ENCODE results near the gene PRPH.
"Not testable (repeated sequence)": the region's sequence is repeated elsewhere in the genome, so short reads cannot be mapped to it uniquely, and the experiment has no call there.

Gene PRPH

GRCh38 chr12:49301760-49302159 is 6.8 kb downstream of the PRPH start:
- DNase-seq = no peak

DNA sequence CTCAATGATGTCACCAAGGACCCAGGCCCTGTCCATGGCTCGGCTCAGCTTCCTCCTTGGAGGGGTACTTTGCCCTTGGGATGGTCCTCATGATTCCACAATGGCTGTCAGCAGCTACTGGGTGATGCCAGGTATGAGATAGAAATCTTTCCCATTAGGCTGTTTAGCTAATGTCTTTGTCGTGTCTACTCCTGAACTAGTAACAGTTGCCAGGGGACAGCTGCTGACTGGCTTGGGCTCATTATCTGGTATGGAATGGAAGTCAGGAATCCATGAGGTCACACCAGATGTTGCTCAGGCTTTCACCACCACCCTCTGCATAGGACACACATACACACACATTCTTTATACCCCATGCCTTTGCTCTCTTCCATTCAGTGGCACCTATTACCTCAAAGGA is 9.2 kb downstream of the PRPH start:
- DNase-seq = no peak

- no peak for DNase-seq
These were observed 11.0 kb downstream of the PRPH start for GRCh38 chr12:49305762-49306510.

DNA sequence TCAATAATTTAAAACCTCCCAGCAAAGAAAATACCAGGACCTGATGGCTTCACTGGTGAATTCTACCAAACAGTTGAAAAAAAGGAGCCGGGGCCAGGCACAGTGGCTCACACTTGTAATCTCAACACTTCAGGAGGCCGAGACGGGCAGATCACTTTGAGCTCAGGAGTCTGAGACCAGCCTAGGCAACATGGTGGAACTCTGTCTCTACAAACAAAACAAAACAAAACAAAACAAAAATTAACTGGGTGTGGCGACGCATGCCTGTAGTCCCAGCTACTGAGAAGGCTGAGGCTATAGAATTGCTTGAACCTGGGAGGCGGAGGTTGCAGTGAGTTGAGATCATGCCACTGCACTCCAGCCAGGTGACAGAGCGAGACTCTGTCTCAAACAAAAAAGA is 14.4 kb downstream of the PRPH start:
- no peak for DNase-seq

DNA sequence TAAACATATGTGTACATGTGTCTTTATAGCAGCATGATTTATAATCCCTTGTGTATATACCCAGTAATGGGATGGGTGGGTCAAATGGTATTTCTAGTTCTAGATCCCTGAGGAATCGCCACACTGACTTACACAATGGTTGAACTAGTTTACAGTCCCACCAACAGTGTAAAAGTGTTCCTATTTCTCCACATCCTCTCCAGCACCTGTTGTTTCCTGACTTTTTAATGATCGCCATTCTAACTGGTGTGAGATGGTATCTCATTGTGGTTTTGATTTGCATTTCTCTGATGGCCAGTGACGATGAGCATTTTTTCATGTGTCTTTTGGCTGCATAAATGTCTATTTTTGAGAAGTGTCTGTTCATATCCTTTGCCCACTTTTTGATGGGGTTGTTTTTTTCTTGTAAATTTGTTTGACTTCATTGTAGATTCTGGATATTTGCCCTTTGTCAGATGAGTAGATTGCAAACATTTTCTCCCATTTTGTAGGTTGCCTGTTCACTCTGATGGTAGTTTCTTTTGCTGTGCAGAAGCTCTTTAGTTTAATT is 15.6 kb downstream of the PRPH start:
- not testable (repeated sequence) for DNase-seq

- DNase-seq = no peak
These were observed 19.9 kb downstream of the PRPH start for GRCh38 chr12:49314811-49315210.

DNA sequence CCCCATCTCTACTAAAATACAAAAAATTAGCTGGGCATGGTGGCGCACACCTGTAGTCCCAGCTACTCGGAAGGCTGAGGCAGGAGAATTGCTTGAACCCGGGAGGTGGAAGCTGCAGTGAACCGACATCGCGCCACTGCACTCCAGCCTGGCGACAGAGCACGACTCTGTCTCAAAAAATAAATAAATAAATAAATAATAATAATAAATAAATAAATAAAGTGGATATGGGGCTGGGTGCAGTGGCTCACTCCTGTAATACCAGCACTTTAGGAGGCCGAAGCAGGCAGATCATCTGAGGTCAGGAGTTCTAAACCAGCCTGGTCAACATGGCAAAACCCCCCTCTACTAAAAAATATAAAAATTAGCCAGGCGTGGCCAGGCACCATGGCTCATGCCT is 22.2 kb downstream of the PRPH start:
- not testable (repeated sequence) for DNase-seq

GRCh38 chr12:49320411-49321103 is 25.6 kb downstream of the PRPH start:
- not testable (repeated sequence) for DNase-seq

- no peak for DNase-seq
These were observed 27.4 kb downstream of the PRPH start for GRCh38 chr12:49322367-49322707.

DNA sequence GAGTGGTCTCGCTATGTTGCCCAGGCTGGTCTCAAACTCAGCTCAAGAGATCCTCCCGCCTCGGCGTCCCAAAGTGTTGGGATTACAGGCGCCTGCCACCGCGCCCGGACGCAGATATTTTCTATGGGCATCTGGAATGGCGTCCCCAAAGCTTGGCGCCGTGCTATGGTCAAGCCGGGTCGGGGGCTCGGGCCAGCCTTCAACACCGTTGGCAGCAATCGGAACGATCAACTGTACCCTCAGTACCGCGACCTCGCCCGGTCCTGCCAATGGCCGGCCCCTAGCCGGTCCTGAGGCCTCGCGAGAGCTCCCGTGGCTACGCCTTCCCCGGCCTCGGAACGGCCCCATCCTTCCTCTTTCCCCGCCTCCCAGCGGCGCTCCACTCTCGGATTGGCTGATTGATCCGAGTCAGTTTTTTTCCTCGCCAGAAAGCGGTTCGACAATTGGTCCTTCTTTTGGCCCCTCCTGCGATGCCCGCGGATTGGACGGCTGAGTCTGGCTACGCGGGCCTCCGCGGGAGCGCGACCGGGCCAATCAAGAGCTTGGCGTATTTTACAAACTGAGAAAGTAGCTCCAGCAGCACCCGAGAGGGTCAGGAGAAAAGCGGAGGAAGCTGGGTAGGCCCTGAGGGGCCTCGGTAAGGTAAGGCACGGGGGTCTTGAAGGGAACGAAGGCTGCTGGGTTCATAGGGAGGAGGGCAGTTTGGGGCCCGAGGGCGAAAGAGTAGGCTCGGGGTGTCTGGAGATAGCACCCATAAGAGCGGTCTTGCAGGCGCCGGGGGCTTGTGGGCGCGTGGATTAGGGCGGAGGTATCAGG is 28.0 kb downstream of the PRPH start, which contains the start of gene TROAP:
Gene TROAP (plus strand): TSS at position 548 of the 816 bp plus-strand sequence. CDS start 354 bp downstream, outside the sequence.
- DNase-seq = peak; percentile 96

DNA sequence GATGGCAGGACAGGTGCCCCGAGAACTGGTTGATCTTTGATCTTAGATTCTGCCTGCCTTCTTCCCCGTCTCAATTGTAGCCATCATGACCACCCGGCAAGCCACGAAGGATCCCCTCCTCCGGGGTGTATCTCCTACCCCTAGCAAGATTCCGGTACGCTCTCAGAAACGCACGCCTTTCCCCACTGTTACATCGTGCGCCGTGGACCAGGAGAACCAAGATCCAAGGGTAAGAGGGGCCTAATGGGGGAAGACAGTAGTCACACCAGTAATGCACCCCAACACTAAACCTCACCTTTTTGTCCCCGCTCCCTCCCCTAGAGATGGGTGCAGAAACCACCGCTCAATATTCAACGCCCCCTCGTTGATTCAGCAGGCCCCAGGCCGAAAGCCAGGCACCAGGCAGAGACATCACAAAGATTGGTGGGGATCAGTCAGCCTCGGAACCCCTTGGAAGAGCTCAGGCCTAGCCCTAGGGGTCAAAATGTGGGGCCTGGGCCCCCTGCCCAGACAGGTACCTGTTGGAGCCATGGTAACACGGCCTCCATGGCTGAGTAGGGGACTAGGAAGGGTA is 28.7 kb downstream of the PRPH start:
- DNase-seq = no peak

- no peak for DNase-seq
These were observed 30.7 kb downstream of the PRPH start for GRCh38 chr12:49325606-49326005.

GRCh38 chr12:49327368-49327767 is 32.4 kb downstream of the PRPH start:
- DNase-seq = no peak

DNA sequence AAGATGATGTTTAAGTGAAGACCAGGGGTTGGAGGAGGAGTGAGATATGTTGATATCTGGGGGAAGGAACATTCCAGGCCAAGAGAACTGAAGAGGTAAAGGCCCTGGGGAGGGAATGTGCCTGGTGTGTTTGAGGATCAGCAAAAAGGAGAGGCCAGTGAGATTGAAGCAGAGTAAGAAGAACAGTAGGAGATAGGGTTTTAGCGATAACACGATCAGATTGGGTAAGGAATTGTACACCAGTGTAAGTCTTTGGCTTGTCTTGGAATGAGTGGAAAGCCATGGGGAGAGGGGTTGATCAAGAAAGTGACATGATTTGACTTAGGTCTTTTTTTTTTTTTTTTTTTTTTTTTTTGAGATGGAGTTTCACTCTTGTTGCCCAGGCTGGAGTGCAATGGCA is 32.9 kb downstream of the PRPH start:
- no peak for DNase-seq

DNA sequence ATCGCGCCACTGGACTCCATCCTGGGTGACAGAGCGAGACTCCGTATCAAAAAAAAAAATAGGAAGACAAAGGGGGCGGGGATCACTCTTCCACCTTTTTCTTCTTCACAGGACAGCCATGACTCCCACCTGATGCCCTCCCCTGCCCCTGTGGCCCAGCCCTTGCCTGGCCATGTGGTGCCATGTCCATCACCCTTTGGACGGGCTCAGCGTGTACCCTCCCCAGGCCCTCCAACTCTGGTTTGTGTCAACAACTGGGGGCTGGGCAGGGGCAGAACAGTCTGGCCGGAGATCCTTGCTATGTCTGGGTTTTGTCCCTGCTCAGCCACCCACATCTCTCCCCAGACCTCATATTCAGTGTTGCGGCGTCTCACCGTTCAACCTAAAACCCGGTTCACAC is 33.9 kb downstream of the PRPH start:
- no peak for DNase-seq

DNA sequence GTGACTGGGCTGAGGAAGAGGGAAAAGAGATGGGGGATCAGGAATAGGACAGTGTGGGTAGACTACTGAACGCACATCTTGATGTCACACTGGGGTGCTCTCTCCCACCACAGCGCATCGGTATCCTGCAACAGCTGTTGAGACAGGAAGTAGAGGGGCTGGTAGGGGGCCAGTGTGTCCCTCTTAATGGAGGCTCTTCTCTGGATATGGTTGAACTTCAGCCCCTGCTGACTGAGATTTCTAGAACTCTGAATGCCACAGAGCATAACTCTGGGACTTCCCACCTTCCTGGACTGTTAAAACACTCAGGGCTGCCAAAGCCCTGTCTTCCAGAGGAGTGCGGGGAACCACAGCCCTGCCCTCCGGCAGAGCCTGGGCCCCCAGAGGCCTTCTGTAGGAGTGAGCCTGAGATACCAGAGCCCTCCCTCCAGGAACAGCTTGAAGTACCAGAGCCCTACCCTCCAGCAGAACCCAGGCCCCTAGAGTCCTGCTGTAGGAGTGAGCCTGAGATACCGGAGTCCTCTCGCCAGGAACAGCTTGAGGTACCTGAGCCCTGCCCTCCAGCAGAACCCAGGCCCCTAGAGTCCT is 35.2 kb downstream of the PRPH start:
- no peak for DNase-seq

DNA sequence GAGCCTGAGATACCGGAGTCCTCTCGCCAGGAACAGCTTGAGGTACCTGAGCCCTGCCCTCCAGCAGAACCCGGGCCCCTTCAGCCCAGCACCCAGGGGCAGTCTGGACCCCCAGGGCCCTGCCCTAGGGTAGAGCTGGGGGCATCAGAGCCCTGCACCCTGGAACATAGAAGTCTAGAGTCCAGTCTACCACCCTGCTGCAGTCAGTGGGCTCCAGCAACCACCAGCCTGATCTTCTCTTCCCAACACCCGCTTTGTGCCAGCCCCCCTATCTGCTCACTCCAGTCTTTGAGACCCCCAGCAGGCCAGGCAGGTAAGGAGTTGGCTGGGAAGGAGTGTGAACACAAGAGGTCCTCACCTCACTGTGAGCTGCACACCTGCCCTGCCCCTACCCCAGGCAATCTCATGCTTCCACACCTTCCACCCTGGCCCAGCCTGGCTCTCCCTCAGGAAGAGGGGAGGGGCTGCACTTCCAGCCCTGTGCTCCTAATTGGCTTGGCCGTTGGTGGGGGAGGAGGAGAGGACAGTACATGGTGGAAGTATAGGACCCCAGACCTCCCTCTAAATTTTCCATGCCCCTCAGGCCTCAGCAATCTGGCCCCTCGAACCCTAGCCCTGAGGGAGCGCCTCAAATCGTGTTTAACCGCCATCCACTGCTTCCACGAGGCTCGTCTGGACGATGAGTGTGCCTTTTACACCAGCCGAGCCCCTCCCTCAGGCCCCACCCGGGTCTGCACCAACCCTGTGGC is 35.9 kb downstream of the PRPH start:
- no peak for DNase-seq

DNA sequence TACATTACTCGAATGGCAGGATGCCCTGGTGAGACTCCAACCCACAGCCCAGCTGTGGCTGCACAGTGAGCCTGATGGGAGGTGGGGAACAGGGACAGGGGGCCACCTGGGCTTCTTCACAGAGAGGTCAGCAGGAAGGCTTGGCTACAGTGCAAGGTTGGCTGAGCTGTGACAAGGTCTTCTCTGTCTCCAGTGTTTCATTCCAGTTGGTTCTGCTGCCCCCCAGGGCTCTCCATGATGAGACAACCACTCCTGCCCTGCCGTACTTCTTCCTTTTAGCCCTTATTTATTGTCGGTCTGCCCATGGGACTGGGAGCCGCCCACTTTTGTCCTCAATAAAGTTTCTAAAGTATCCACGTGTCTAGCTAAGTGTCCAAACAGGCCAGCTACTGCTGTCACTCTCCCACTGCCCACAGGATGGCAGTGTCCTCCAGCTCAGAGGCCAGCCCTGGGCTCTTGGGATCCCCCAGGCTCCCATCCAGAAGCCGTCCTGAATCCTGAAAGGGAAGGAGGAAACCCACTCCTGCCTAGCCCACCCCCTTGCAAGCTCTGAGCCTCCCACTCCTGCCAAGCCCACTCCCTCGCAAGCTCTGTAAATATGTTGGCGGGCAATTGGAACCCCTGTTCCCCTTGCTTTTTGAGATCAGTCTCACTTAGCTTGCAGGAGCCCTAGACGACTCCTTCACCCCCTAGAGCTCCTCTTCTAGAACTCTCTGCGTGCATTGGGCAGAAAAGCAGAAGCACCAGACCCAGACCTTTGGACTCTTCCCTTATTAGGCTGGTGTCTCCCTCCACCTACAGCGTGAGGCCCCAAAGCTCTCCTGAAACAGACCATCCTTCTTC is 36.7 kb downstream of the PRPH start:
- no peak for DNase-seq

DNA sequence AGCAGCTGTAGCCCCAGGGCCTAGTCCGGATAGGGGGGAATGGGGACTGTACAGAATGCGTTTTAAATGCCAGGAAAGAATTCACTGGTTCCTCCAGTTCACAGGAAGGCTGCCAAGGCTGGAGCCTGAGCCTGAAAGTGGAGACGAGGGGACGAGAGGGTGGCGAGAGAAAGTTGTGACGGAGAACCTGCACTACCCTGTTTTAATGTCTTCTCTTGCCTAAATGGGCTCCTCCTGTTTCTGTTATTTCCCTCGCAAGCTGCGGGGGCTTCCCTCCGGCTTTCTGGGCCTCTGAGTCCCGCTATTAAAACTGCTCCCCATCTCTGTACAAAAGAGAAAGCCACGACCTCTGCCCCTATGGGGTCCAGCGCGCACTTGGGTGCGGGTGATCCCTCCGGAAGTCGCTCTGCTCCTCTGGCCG is 37.5 kb downstream of the PRPH start:
- DNase-seq = no peak

DNA sequence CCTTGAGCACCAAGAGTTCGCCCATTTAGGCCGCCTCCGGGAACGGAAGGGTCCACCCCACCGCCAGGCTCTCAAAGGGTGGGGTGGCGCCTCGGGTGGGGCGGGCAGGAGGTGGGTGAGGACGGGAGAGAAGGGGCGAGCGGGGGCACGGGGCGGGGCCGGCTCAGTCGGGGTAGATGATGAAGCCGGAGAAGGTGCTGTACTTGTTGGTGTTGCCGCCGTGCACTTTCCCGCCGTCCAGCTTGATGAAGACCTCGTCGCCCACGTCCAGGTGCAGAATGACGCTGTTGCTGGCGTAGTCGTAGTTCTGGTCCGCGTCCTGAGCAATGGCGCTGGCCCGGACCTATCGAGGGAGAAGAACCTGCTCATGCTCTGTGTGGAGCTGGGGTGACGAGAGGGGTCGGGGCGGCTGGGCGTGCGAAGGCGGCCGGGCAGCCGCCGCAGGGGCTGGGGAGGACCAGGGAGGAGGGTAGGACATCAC is 38.0 kb downstream of the PRPH start:
- no peak for DNase-seq

DNA sequence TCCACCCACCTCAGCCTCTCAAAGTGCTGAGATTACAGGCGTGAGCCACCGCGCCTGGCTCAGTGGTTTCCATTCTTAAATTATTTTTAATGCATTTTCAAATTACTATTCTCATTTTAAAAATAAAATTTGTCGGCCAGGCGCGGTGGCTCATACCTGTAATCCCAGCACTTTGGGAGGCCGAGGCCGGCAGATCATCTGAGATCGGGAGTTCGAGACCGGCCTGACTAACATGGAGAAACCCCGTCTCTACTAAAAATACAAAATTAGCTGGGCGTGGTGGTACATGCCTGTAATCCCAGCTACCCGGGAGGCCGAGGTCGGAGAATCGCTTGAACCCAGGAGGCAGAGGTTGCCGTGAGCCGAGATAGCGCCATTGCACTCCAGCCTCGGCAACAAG is 38.8 kb downstream of the PRPH start:
- DNase-seq = not testable (repeated sequence)

Measured in NCI-H526 treated with DMSO at 0.1 percent for 48 hours (cell line).